H9 (cell line): ENCODE measurements around the gene LPAR1. TPM values are rescaled to one million over a fixed set of nuclear protein-coding genes. Genes with fewer than 3 reads are reported as not detected.

Experiments used
- DNase-seq: peaks from one replicate; pipeline ENCODE4 v3.0.0-alpha.2; 2017
- H2AFZ ChIP-seq: one replicate; pipeline ENCODE4 v1.6.1; 2013; ENCODE audit warnings: mild to moderate bottlenecking, low read length, control low read depth, moderate library complexity
- H2AK5ac ChIP-seq: 2 replicates; pipeline ENCODE4 v1.6.1; 2013; ENCODE audit warnings: low read length, control low read depth, mixed read lengths; ENCODE audit not compliant: insufficient read length
- H2BK120ac ChIP-seq: one replicate; pipeline ENCODE4 v1.6.1; 2013; ENCODE audit warnings: low read depth, mild to moderate bottlenecking, low read length, control low read depth, inconsistent platforms; ENCODE audit not compliant: poor library complexity, severe bottlenecking
- H2BK12ac ChIP-seq: 2 replicates; pipeline ENCODE4 v1.6.1; 2013; ENCODE audit warnings: low read length, control low read depth, mixed read lengths, low read depth; ENCODE audit not compliant: insufficient read length
- H2BK15ac ChIP-seq: 2 replicates; pipeline ENCODE4 v1.6.1; 2013; ENCODE audit warnings: low read depth, low read length, control low read depth
- H2BK20ac ChIP-seq: one replicate; pipeline ENCODE4 v1.6.1; 2013; ENCODE audit warnings: low read depth, mild to moderate bottlenecking, low read length, control low read depth, inconsistent platforms; ENCODE audit not compliant: poor library complexity, severe bottlenecking
- H2BK5ac ChIP-seq: 2 replicates; pipeline ENCODE4 v1.6.1; 2013; ENCODE audit warnings: low read length, control low read depth, mixed read lengths; ENCODE audit not compliant: insufficient read length
- H3K14ac ChIP-seq: 2 replicates; pipeline ENCODE4 v1.6.1; 2013; ENCODE audit warnings: low read length, control low read depth; ENCODE audit not compliant: insufficient read depth
- H3K18ac ChIP-seq: 2 replicates; pipeline ENCODE4 v1.6.1; 2013; ENCODE audit warnings: low read depth, mild to moderate bottlenecking, mixed read lengths, low read length, control low read depth; ENCODE audit not compliant: insufficient read length
- H3K23ac ChIP-seq: 2 replicates; pipeline ENCODE4 v1.6.1; 2013; ENCODE audit warnings: low read length, control low read depth, mixed read lengths, low read depth; ENCODE audit not compliant: insufficient read length
- H3K23me2 ChIP-seq: 2 replicates; pipeline ENCODE4 v1.6.1; 2013; ENCODE audit warnings: low read depth, mild to moderate bottlenecking, mixed read lengths, low read length, control low read depth; ENCODE audit not compliant: insufficient read length, poor library complexity, severe bottlenecking
- H3K27ac ChIP-seq: 2 replicates; pipeline ENCODE4 v1.5.1; 2013; ENCODE audit warnings: low read length, control low read depth, mixed read lengths, low read depth; ENCODE audit not compliant: insufficient read length
- H3K27me3 ChIP-seq: 2 replicates; pipeline ENCODE4 v1.6.1; 2013; ENCODE audit warnings: low read length, control low read depth, inconsistent platforms; ENCODE audit not compliant: insufficient read depth
- H3K4ac ChIP-seq: 2 replicates; pipeline ENCODE4 v1.6.1; 2013; ENCODE audit warnings: low read depth, mild to moderate bottlenecking, control low read depth, inconsistent platforms, low read length, moderate library complexity
- H3K4me1 ChIP-seq: 2 replicates; pipeline ENCODE4 v1.6.1; 2013; ENCODE audit warnings: low read length, control low read depth, inconsistent platforms; ENCODE audit not compliant: insufficient read depth
- H3K4me2 ChIP-seq: 2 replicates; pipeline ENCODE4 v1.6.1; 2013; ENCODE audit warnings: low read length, control low read depth, mixed read lengths; ENCODE audit not compliant: insufficient read length, insufficient read depth
- H3K56ac ChIP-seq: 2 replicates; pipeline ENCODE4 v1.6.1; 2013; ENCODE audit warnings: low read depth, mild to moderate bottlenecking, mixed read lengths, low read length, control low read depth; ENCODE audit not compliant: insufficient read length
- H3K79me1 ChIP-seq: 2 replicates; pipeline ENCODE4 v1.6.1; 2013; ENCODE audit warnings: low read depth, mild to moderate bottlenecking, moderate library complexity, low read length, control low read depth, inconsistent platforms; ENCODE audit not compliant: insufficient read depth, poor library complexity, severe bottlenecking
- H3K79me2 ChIP-seq: 2 replicates; pipeline ENCODE4 v1.6.1; 2013; ENCODE audit warnings: low read length, control low read depth, inconsistent platforms; ENCODE audit not compliant: insufficient read depth
- H3K9ac ChIP-seq: 2 replicates; pipeline ENCODE4 v1.6.1; 2013; ENCODE audit warnings: low read length, control low read depth, mixed read lengths; ENCODE audit not compliant: insufficient read length; ENCODE audit errors: extremely low read depth
- H3K9me3 ChIP-seq: one replicate; pipeline ENCODE4 v1.6.1; 2013; ENCODE audit warnings: low read depth, low read length, inconsistent platforms; ENCODE audit not compliant: control insufficient read depth
- H3T11ph ChIP-seq: one replicate; pipeline ENCODE4 v1.6.1; 2013; ENCODE audit warnings: mild to moderate bottlenecking, low read length, control low read depth, inconsistent platforms
- H4K20me1 ChIP-seq: one replicate; pipeline ENCODE4 v1.6.1; 2013; ENCODE audit not compliant: control insufficient read depth, insufficient read length, insufficient read depth
- H4K5ac ChIP-seq: 2 replicates; pipeline ENCODE4 v1.6.1; 2013; ENCODE audit warnings: low read depth, mild to moderate bottlenecking, mixed read lengths, low read length, control low read depth; ENCODE audit not compliant: insufficient read length
- H4K8ac ChIP-seq: replicated peaks from 2 replicates; pipeline ENCODE4 v1.6.1; 2013; ENCODE audit warnings: low read length, control low read depth, mixed read lengths, low read depth; ENCODE audit not compliant: insufficient read length
- H4K91ac ChIP-seq: 2 replicates; pipeline ENCODE4 v1.6.1; 2013; ENCODE audit warnings: low read depth, mild to moderate bottlenecking, moderate library complexity, mixed read lengths, low read length, control low read depth; ENCODE audit not compliant: insufficient read length
- H3K27ac Mint-ChIP-seq, 3 experiments: 2 replicates in 2 of 3; 3 replicates in 1 of 3; pipeline ENCODE4 v1.8.0; 2020 to 2021; ENCODE audit warnings: mixed read lengths in 3 of 3, mild to moderate bottlenecking in 1 of 3, moderate library complexity in 1 of 3
- H3K27me3 Mint-ChIP-seq: 2 replicates; pipeline ENCODE4 v1.8.0; 2021; ENCODE audit warnings: low read depth, mild to moderate bottlenecking, moderate library complexity, mixed read lengths
- H3K36me3 Mint-ChIP-seq, 3 experiments: 2 replicates in 2 of 3; 3 replicates in 1 of 3; pipeline ENCODE4 v1.8.0; 2020 to 2021; ENCODE audit warnings: low read depth in 3 of 3, mixed read lengths in 3 of 3; ENCODE audit not compliant: insufficient read depth in 1 of 3
- H3K4me1 Mint-ChIP-seq, 2 experiments: 2 replicates each; pipeline ENCODE4 v1.8.0; 2020; ENCODE audit warnings: mixed read lengths in 2 of 2
- H3K4me3 Mint-ChIP-seq, 2 experiments: 2 replicates in 1 of 2; 3 replicates in 1 of 2; pipeline ENCODE4 v1.8.0; 2020 to 2021; ENCODE audit warnings: mild to moderate bottlenecking in 2 of 2, mixed read lengths in 2 of 2, moderate library complexity in 1 of 2
- H3K9me3 Mint-ChIP-seq, 2 experiments: 2 replicates in 1 of 2; 3 replicates in 1 of 2; pipeline ENCODE4 v1.8.0; 2020; ENCODE audit warnings: mild to moderate bottlenecking in 2 of 2, mixed read lengths in 2 of 2, moderate library complexity in 1 of 2
- WGBS: extraction: QIAGEN DNeasy Blood & Tissue Kit; methylation state at CpG from one replicate; pipeline ENCODE4 v1.1.7; 2013; ENCODE audit warnings: missing lambda C conversion rate, low lambda C conversion rate, mixed read lengths; ENCODE audit not compliant: insufficient read length; ENCODE audit errors: extremely low coverage; 5-methylcytosine and 5-hydroxymethylcytosine counted together
- total RNA-seq: library from RNA; stranded (reverse); gene quantifications from 2 replicates; pipeline ENCODE4 v1.2.1, GENCODE V29; 2021
- TF ChIP-seq, protein P1 (sequence below): fragments of 200-600 bp; sonication (generic); conservative IDR thresholded peaks from 3 replicates; pipeline ENCODE4 v1.8.0; 2021; ENCODE audit warnings: antibody characterized with exemption, mild to moderate bottlenecking

Gene LPAR1
- total RNA-seq, 1 experiment from 2014 or later, result 1.3 TPM

DNA sequence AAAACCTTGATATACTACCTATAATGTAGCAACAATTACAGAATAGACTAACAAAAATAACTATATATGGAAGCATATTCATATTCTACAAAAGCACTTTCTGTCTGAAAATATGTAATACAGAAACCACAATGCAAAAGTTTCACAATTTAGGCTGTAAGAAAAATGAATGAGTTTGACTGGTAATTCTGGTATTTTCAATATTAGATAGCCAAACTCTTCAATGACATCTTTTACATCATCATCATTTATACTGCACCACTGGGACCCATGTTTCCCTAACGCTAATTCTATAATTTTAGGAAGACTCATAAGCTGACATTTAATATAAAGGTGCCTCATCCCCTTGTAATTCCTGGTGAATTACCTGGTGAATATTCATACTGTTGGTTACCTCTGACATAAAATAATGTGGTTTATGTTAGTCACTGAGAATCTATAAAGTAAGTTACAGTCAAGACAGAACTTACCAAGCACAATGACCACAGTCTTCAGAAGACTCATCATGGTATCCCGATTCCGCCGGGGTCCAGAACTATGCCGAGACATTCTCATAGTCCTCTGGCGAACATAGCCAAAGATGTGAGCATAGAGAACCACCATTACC is 97.2 kb downstream of the LPAR1 start:
- Histone ChIP-seq H3K23me2 (no peaks in the 10 kb centered on the region), H2BK120ac (no peak overlapping the region), H2BK20ac (no peak overlapping the region), H3K79me2 (no peaks in the 10 kb centered on the region), H2BK12ac (no peak overlapping the region), H3K9me3 (no peaks in the 10 kb centered on the region), H2AFZ (no peak overlapping the region), H3K18ac (no peak overlapping the region), H2BK5ac (no peak overlapping the region), H3K9ac (no peak overlapping the region), H2BK15ac (no peak overlapping the region), H2AK5ac (no peak overlapping the region), H3K56ac (no peak overlapping the region), H3K4ac (no peak overlapping the region), H4K5ac (no peak overlapping the region), H3K23ac (no peak overlapping the region), H3K79me1 (no peaks in the 10 kb centered on the region), H3K4me2 (no peak overlapping the region), H4K20me1 (no peaks in the 10 kb centered on the region), H3K14ac (no peak overlapping the region), H3K4me1 (no peaks in the 10 kb centered on the region), H3K27ac (no peak overlapping the region), H4K91ac (no peak overlapping the region), H3K27me3 (no peaks in the 10 kb centered on the region), H4K8ac (no peak overlapping the region), H3T11ph (no peak overlapping the region)
- Mint-ChIP-seq H3K27ac (no peak overlapping the region), H3K4me3 (no peak overlapping the region), H3K36me3 (peaks cover 0 to 5% (median 0%) of the 10 kb centered on the region in 3 experiments; a peak in 2 of 7 replicates), H3K4me1 (peaks cover 2 to 5% of the 10 kb centered on the region in 2 experiments; a peak in 3 of 4 replicates), H3K9me3 (no peaks in the 10 kb centered on the region), H3K27me3 (no peaks in the 10 kb centered on the region)
- TF ChIP-seq, protein P1, sequence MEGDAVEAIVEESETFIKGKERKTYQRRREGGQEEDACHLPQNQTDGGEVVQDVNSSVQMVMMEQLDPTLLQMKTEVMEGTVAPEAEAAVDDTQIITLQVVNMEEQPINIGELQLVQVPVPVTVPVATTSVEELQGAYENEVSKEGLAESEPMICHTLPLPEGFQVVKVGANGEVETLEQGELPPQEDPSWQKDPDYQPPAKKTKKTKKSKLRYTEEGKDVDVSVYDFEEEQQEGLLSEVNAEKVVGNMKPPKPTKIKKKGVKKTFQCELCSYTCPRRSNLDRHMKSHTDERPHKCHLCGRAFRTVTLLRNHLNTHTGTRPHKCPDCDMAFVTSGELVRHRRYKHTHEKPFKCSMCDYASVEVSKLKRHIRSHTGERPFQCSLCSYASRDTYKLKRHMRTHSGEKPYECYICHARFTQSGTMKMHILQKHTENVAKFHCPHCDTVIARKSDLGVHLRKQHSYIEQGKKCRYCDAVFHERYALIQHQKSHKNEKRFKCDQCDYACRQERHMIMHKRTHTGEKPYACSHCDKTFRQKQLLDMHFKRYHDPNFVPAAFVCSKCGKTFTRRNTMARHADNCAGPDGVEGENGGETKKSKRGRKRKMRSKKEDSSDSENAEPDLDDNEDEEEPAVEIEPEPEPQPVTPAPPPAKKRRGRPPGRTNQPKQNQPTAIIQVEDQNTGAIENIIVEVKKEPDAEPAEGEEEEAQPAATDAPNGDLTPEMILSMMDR, result no peak
- WGBS, result no CpG with 5 or more reads among the region's 6 CpGs
- DNase-seq, result no peak
